PFSK-1 (cell line): ENCODE data around the gene CCR8.

ENCODE experiments used
- FOXP2 ChIP-seq: optimal IDR thresholded peaks from 2 replicates; pipeline ENCODE3; 2011; ENCODE audit warnings: borderline replicate concordance, control low read depth, inconsistent platforms; ENCODE audit not compliant: insufficient read depth; ENCODE audit errors: extremely low read length, extremely low read depth
- POLR2AphosphoS5 ChIP-seq: IDR thresholded peaks from 2 replicates; pipeline ENCODE4 v1.6.1; 2012; ENCODE audit warnings: low read depth, mild to moderate bottlenecking, control low read depth, low read length, moderate library complexity
- REST ChIP-seq, 2 experiments: IDR thresholded peaks; 2 replicates each; pipeline versions ENCODE4 v1.6.1 to v1.8.0; 2011 to 2012; ENCODE audit warnings: low read depth in 2 of 2, low read length in 2 of 2, control low read depth in 1 of 2, inconsistent platforms in 1 of 2, mild to moderate bottlenecking in 1 of 2, moderate library complexity in 1 of 2; ENCODE audit not compliant: insufficient read depth in 1 of 2
- SIN3A ChIP-seq: IDR thresholded peaks from 2 replicates; pipeline ENCODE4 v1.6.1; 2012; ENCODE audit warnings: mild to moderate bottlenecking, low read length, moderate library complexity, borderline replicate concordance; ENCODE audit not compliant: insufficient read depth
- TAF1 ChIP-seq: IDR thresholded peaks from 2 replicates; pipeline ENCODE4 v1.6.1; 2012; ENCODE audit warnings: low read length, control low read depth, borderline replicate concordance; ENCODE audit not compliant: insufficient read depth

The CCR8 gene

GRCh38 chr3:39381432-39381831 lies 51.9 kb downstream of the CCR8 start:
- no peak for TF ChIP-seq SIN3A
- no peak for TF ChIP-seq POLR2AphosphoS5
- no peak for TF ChIP-seq REST (IDR thresholded peaks at IDR 0.05; ENCODE audit: insufficient read depth in 1 of 2, low read depth in 2 of 2, low read length in 2 of 2)
- TF ChIP-seq FOXP2 = no peak
- TF ChIP-seq TAF1 = no peak
